K562 (cell line): Measurements from ENCODE around the gene MITF. TPM values are rescaled to one million over a fixed set of nuclear protein-coding genes. Genes with fewer than 3 reads are reported as not detected.

Experiments used
- ATAC-seq: fragments of 200-7000 bp; cut with Tn5 transposase; 3 replicates; pipeline ENCODE4 v1.9.1; 2020; ENCODE audit warnings: moderate library complexity
- BruUV-seq: library from RNA; stranded (reverse); fragments of 400-500 nt; replicated peaks from 2 replicates; lab custom pipeline; 2021; lab: Mats Ljungman, UMichigan
- CTCF ChIA-PET: fragments of 300-600 bp; formaldehyde crosslinking; extraction: SDS; loops from one replicate; lab custom pipeline; 2021; ENCODE audit warnings: low intra/inter-chr PET ratio; lab: Yijun Ruan, JAX
- POLR2A ChIA-PET: fragments of 300-600, 350-650 bp; sonication (Branson Sonifier 250); formaldehyde crosslinking; extraction: SDS; loops from one replicate; lab custom pipeline; 2021; ENCODE audit warnings: antibody characterized with exemption, inconsistent platforms; lab: Yijun Ruan, JAX
- DNase-seq, 4 experiments: peaks; one replicate each; pipeline versions ENCODE4 v3.0.0 to v3.0.0-alpha.2; 2011 to 2018; ENCODE audit warnings: low spot score in 3 of 4, mixed read lengths in 3 of 4; ENCODE audit errors: extremely low read depth in 1 of 4
- FAIRE-seq: peaks from 2 replicates; lab custom pipeline; 2011; peaks lifted over from hg19 to GRCh38; lab: Jason Lieb, UNC
- H2AFZ ChIP-seq: 2 replicates; pipeline ENCODE4 v1.6.0; 2011; ENCODE audit warnings: low read depth, low read length, control low read depth, inconsistent platforms
- H3K27ac ChIP-seq: fragments of 200-600 bp; 3 replicates; pipeline ENCODE4 v1.8.0; 2011; ENCODE audit warnings: low read depth, mild to moderate bottlenecking, control low read depth, inconsistent platforms, low read length, moderate library complexity, mixed read lengths; ENCODE audit errors: extremely low read depth
- H3K27me3 ChIP-seq, 2 experiments: fragments of 300-600 bp in 1 of 2; 2 replicates in 1 of 2; 3 replicates in 1 of 2; pipeline versions ENCODE4 v1.6.0 to v1.8.0; 2011; ENCODE audit warnings: inconsistent platforms in 2 of 2, low read length in 2 of 2, mild to moderate bottlenecking in 1 of 2, mixed read lengths in 1 of 2, moderate library complexity in 1 of 2; ENCODE audit not compliant: control insufficient read depth in 2 of 2, insufficient read depth in 2 of 2
- H3K36me3 ChIP-seq: fragments of 300-600 bp; 3 replicates; pipeline ENCODE4 v1.8.0; 2011; ENCODE audit warnings: mild to moderate bottlenecking, low read length, inconsistent platforms; ENCODE audit not compliant: control insufficient read depth, insufficient read depth
- H3K4me1 ChIP-seq, 2 experiments: fragments of 200-600 bp in 1 of 2; replicated peaks in 1 of 2; 2 replicates in 1 of 2; 3 replicates in 1 of 2; pipeline versions ENCODE4 v1.5.1 to v1.8.0; 2011; ENCODE audit warnings: inconsistent platforms in 2 of 2, low read length in 2 of 2, mild to moderate bottlenecking in 1 of 2, mixed read lengths in 1 of 2, moderate library complexity in 1 of 2; ENCODE audit not compliant: control insufficient read depth in 2 of 2, insufficient read depth in 2 of 2
- H3K4me2 ChIP-seq: 2 replicates; pipeline ENCODE4 v1.6.1; 2011; ENCODE audit warnings: low read length, control low read depth, inconsistent platforms, mixed read lengths; ENCODE audit not compliant: insufficient read depth
- H3K4me3 ChIP-seq: fragments of 200-600 bp; sonication (generic), shearing (Covaris generic); 2 replicates; pipeline ENCODE4 v1.5.1; 2016; ENCODE audit warnings: control low read depth, inconsistent platforms
- H3K79me2 ChIP-seq: fragments of 200-600 bp; 3 replicates; pipeline ENCODE4 v1.8.0; 2011; ENCODE audit warnings: low read length, inconsistent platforms; ENCODE audit not compliant: control insufficient read depth, insufficient read depth
- H3K9ac ChIP-seq, 2 experiments: 2 replicates each; pipeline versions ENCODE4 v1.6.0 to v1.6.1; 2011; ENCODE audit warnings: low read depth in 2 of 2, low read length in 2 of 2, control low read depth in 1 of 2, inconsistent platforms in 1 of 2, mild to moderate bottlenecking in 1 of 2, mixed read lengths in 1 of 2; ENCODE audit not compliant: insufficient read depth in 1 of 2
- H3K9me1 ChIP-seq: one replicate; pipeline ENCODE4 v1.6.0; 2011; ENCODE audit warnings: inconsistent platforms, mild to moderate bottlenecking, low read length, moderate library complexity; ENCODE audit not compliant: control insufficient read depth, insufficient read depth
- H3K9me3 ChIP-seq: replicated peaks from 2 replicates; pipeline ENCODE4 v1.5.1; 2011; ENCODE audit warnings: low read depth, low read length, inconsistent platforms; ENCODE audit not compliant: control insufficient read depth, insufficient read depth
- H4K20me1 ChIP-seq: replicated peaks from 2 replicates; pipeline ENCODE4 v1.6.1; 2011; ENCODE audit warnings: low read length, inconsistent platforms, mixed read lengths; ENCODE audit not compliant: control insufficient read depth, insufficient read depth
- CBFA2T3 ChIP-seq: fragments of 450-650 bp; IDR thresholded peaks from 2 replicates; pipeline ENCODE4 v1.6.1; 2017
- CEBPB ChIP-seq: fragments of 450-650 bp; IDR thresholded peaks from 2 replicates; pipeline ENCODE4 v1.6.1; 2016; ENCODE audit warnings: missing genetic modification characterization, missing compliant biosample characterization
- ELF4 ChIP-seq: fragments of 450-650 bp; formaldehyde crosslinking; IDR thresholded peaks from 2 replicates; pipeline ENCODE4 v1.4.0; 2022; ENCODE audit warnings: missing genetic modification characterization
- ZNF445 ChIP-seq: fragments of 250-450 bp; sonication (Bioruptor Pico); IDR thresholded peaks from 2 replicates; pipeline ENCODE4 v1.4.0; 2020; ENCODE audit warnings: low read depth, mild to moderate bottlenecking, moderate library complexity
- WGBS: fragments of 100-300 bp; shearing (Covaris generic); methylation state at CpG from one replicate; pipeline ENCODE4 v1.1.6; 2016; ENCODE audit warnings: low coverage, mixed read lengths; ENCODE audit not compliant: insufficient coverage; ENCODE audit errors: missing lambda C conversion rate; 5-methylcytosine and 5-hydroxymethylcytosine counted together
- in situ Hi-C: fragments of 300-500 bp; cut with MboI; formaldehyde crosslinking; loops from 4 replicates; pipeline ENCODE4 v1.15.0; 2018; ENCODE audit warnings: inconsistent platforms, mixed read lengths
- intact Hi-C: fragments of 100-400 bp; cut with micrococcal nuclease; formaldehyde crosslinking; loops from 2 replicates; pipeline ENCODE4 v1.14.2; 2022
- polyA plus RNA-seq, 8 experiments: library from polyadenylated mRNA; depleted of rRNA in 4 of 8; stranded (reverse) in 5 of 8; unstranded in 3 of 8; fragments of >200 nt; fragmentation: Nextera tagmentation in 2 of 8; fragmentation: Illumina TruSeq in 1 of 8; extraction: Ambion mirVana in 2 of 8; extraction: Trizol in 1 of 8; gene quantifications; 2 replicates each; pipeline versions ENCODE4 v1.2.1 to v1.2.3, GENCODE V29; 2011 to 2014; ENCODE audit warnings: inconsistent platforms in 1 of 8, missing spikeins in 1 of 8
- total RNA-seq, 7 experiments: library from RNA; depleted of rRNA in 6 of 7; stranded (reverse); fragments of >200 nt in 6 of 7; fragmentation: Illumina TruSeq in 2 of 7; extraction: Trizol in 2 of 7; gene quantifications; 2 replicates each; pipeline versions ENCODE4 v1.2.1 to v1.2.3, GENCODE V29; 2011 to 2021; ENCODE audit warnings: low replicate concordance in 1 of 7
- TF ChIP-seq, protein P1 (sequence below): fragments of 450-650 bp; formaldehyde crosslinking; IDR thresholded peaks from 2 replicates; pipeline ENCODE4 v1.4.0; 2022; ENCODE audit warnings: missing genetic modification characterization
- TF ChIP-seq, protein P2 (sequence below): IDR thresholded peaks from 3 replicates; pipeline ENCODE4 v1.6.1; 2011; ENCODE audit warnings: borderline replicate concordance, mild to moderate bottlenecking; ENCODE audit not compliant: insufficient read length, insufficient read depth

The MITF gene
- total and polyA plus RNA-seq, 9 of the 15 experiments (the other 6 are each of a cell fraction or from before 2014, with no cell fraction given), result 5.6 to 14.9 (median 11.1) TPM

DNA sequence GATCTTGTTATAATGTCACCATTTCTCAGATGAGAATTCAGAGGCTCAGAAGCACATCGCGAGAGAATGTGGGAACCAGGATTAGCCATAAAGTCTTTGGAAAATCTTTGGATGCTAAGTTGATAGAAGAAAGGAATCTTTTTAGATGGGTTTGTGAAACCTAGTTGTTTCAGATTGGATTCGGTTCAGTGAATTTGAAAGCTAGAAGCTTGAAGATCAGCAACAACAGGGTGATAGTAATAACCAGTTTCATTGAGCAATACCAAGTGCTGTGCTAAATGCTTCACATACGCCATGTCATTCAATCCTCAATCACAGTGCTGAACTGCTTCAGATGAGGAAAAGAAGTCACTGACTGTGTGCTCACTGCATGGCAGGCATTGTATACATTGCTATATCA is 47.4 kb upstream of the MITF start:
- Histone ChIP-seq H3K4me3 (no peak overlapping the region), H3K9ac (no peak overlapping the region), H4K20me1 (no peaks in the 10 kb centered on the region), H3K79me2 (no peaks in the 10 kb centered on the region), H3K27ac (no peak overlapping the region), H3K9me1 (no peaks in the 10 kb centered on the region), H3K27me3 (no peaks in the 10 kb centered on the region), H3K4me2 (no peak overlapping the region), H2AFZ (0 out of 2 replicates have a peak overlapping the region, but pooled peaks have one; percentile 26), H3K36me3 (no peaks in the 10 kb centered on the region), H3K4me1 (peaks cover 11 to 12% of the 10 kb centered on the region in 2 experiments; a peak in 4 of 5 replicates), H3K9me3 (no peaks in the 10 kb centered on the region)
- WGBS, result 79% methylated on average over 4 of the region's 4 CpGs
- TF ChIP-seq, protein P1, sequence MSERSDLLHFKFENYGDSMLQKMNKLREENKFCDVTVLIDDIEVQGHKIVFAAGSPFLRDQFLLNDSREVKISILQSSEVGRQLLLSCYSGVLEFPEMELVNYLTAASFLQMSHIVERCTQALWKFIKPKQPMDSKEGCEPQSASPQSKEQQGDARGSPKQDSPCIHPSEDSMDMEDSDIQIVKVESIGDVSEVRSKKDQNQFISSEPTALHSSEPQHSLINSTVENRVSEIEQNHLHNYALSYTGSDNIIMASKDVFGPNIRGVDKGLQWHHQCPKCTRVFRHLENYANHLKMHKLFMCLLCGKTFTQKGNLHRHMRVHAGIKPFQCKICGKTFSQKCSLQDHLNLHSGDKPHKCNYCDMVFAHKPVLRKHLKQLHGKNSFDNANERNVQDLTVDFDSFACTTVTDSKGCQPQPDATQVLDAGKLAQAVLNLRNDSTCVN (CRISPR knock-in tag), result no peak
- no peak for TF ChIP-seq ELF4
- TF ChIP-seq CEBPB (tag), result peak; percentile 67
- no peak for TF ChIP-seq ZNF445 (CRISPR knock-in tag)
- TF ChIP-seq CBFA2T3, result no peak
- TF ChIP-seq, protein P2, sequence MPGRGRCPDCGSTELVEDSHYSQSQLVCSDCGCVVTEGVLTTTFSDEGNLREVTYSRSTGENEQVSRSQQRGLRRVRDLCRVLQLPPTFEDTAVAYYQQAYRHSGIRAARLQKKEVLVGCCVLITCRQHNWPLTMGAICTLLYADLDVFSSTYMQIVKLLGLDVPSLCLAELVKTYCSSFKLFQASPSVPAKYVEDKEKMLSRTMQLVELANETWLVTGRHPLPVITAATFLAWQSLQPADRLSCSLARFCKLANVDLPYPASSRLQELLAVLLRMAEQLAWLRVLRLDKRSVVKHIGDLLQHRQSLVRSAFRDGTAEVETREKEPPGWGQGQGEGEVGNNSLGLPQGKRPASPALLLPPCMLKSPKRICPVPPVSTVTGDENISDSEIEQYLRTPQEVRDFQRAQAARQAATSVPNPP, result no peak
- DNase-seq, result no peak
- POLR2A ChIA-PET, result interaction anchor here (0.5 to 1.0 kb wide), 2 partner anchors 100 to 1883 kb away, joined by 3 read pairs; no protein-coding TSS in a partner anchor
- intact Hi-C loops (loop anchor here (1.0 to 2.0 kb wide), 5 partner anchors 27 to 256 kb away; partner anchors contain the start of gene MITF), in situ Hi-C loops (loop anchor here (10.0 kb wide), 1 partner anchor 253 kb away; no protein-coding TSS in a partner anchor)
- BruUV-seq, result no TSS peak
- CTCF ChIA-PET, result interaction anchor here (1.5 kb wide), 1 partner anchor 256 kb away, joined by 22 read pairs; no protein-coding TSS in a partner anchor
- FAIRE-seq, result no peak
- ATAC-seq, result no peak
